Measurements from ENCODE around the gene CLDN19. TPM values are rescaled to one million over a fixed set of nuclear protein-coding genes. Genes with fewer than 3 reads are reported as not detected.

The CLDN19 gene
- total RNA-seq, 1 experiment from 2014 or later = 12.5 TPM

GRCh38 chr1:42731585-42731984, 8.5 kb downstream of the CLDN19 start:
- Histone ChIP-seq H2AFZ (ENCODE audit: low read length) (no peak overlapping the region), H3K23me2 (ENCODE audit: insufficient read length, low read depth, low read length, poor library complexity, severe bottlenecking) (no peaks in the 10 kb centered on the region), H4K8ac (replicated peaks; ENCODE audit: insufficient read length, low read depth, low read length) (no peak overlapping the region), H2BK12ac (ENCODE audit: insufficient read length, low read depth, low read length) (no peak overlapping the region), H3K18ac (ENCODE audit: insufficient read length, low read depth, low read length) (no peak overlapping the region), H3K27ac (ENCODE audit: insufficient read length, low read depth, low read length) (no peak overlapping the region), H2BK20ac (ENCODE audit: low read depth, low read length, poor library complexity, severe bottlenecking) (no peak overlapping the region), H3K56ac (ENCODE audit: insufficient read length, low read depth, low read length) (no peak overlapping the region), H3K23ac (ENCODE audit: insufficient read length, low read depth, low read length) (no peak overlapping the region), H3K79me1 (ENCODE audit: insufficient read depth, low read depth, low read length, poor library complexity, severe bottlenecking) (no peaks in the 10 kb centered on the region), H3K9me3 (ENCODE audit: control insufficient read depth, low read depth, low read length) (no peaks in the 10 kb centered on the region), H3K4me2 (ENCODE audit: insufficient read depth, insufficient read length, low read length) (no peak overlapping the region), H3T11ph (ENCODE audit: low read length) (no peak overlapping the region), H2BK15ac (ENCODE audit: low read depth, low read length) (no peak overlapping the region), H4K5ac (ENCODE audit: insufficient read length, low read depth, low read length) (no peak overlapping the region), H3K9ac (ENCODE audit: extremely low read depth, insufficient read length, low read length) (no peak overlapping the region), H3K14ac (ENCODE audit: insufficient read depth, low read length) (no peak overlapping the region), H3K4ac (ENCODE audit: low read depth, low read length) (no peak overlapping the region), H2BK120ac (ENCODE audit: low read depth, low read length, poor library complexity, severe bottlenecking) (no peak overlapping the region), H3K4me1 (ENCODE audit: insufficient read depth, low read length) (no peaks in the 10 kb centered on the region; the same call in 1 of the 2 replicates), H3K27me3 (ENCODE audit: insufficient read depth, low read length) (no peaks in the 10 kb centered on the region), H2BK5ac (ENCODE audit: insufficient read length, low read length) (no peak overlapping the region), H4K20me1 (ENCODE audit: control insufficient read depth, insufficient read depth, insufficient read length) (no peaks in the 10 kb centered on the region), H2AK5ac (ENCODE audit: insufficient read length, low read length) (no peak overlapping the region), H4K91ac (ENCODE audit: insufficient read length, low read depth, low read length) (no peak overlapping the region), H3K79me2 (ENCODE audit: insufficient read depth, low read length) (no peaks in the 10 kb centered on the region)
- Mint-ChIP-seq H3K27me3 (ENCODE audit: low read depth) (no peaks in the 10 kb centered on the region; the same call in 1 of the 2 replicates), H3K9me3 (no peaks in the 10 kb centered on the region), H3K4me3 (no peak overlapping the region), H3K4me1 (peaks cover 11 to 26% of the 10 kb centered on the region in 2 experiments), H3K36me3 (ENCODE audit: insufficient read depth in 1 of 3, low read depth in 3 of 3) (peaks cover 0 to 3% (median 0%) of the 10 kb centered on the region in 3 experiments; a peak in 2 of 7 replicates), H3K27ac (no peak overlapping the region)
- TF ChIP-seq CTCF (conservative IDR thresholded peaks at IDR 0.05) = no peak
- WGBS (ENCODE audit: extremely low coverage, insufficient read length, low lambda C conversion rate) = no CpG with 5 or more reads among the region's 3 CpGs
- no peak for DNase-seq

Data from H9 (cell line).